Central memory CD8-positive, alpha-beta T cell (primary cell): ENCODE results near the gene VAMP8.

ENCODE experiments used
- ATAC-seq: fragments of 150-1000 bp; cut with Tn5 transposase; replicated peaks from 2 replicates; pipeline ENCODE4 v1.10.0; 2022; ENCODE audit warnings: mild to moderate bottlenecking, moderate FRiP score, moderate number of reproducible peaks; ENCODE audit not compliant: poor library complexity, severe bottlenecking; ENCODE audit errors: extremely low read depth
- DNase-seq, 2 donors: peaks; one replicate each; pipeline ENCODE4 v3.0.0; 2021; ENCODE audit warnings: low spot score in 2 of 2
- H3K27ac Mint-ChIP-seq: one replicate; pipeline ENCODE4 v1.8.0; 2022; ENCODE audit warnings: low read depth, mild to moderate bottlenecking, moderate library complexity, mixed read lengths
- H3K27me3 Mint-ChIP-seq: one replicate; pipeline ENCODE4 v1.8.0; 2022; ENCODE audit warnings: mixed read lengths
- H3K36me3 Mint-ChIP-seq: one replicate; pipeline ENCODE4 v1.8.0; 2022; ENCODE audit warnings: mild to moderate bottlenecking, moderate library complexity, mixed read lengths; ENCODE audit not compliant: insufficient read depth
- H3K4me1 Mint-ChIP-seq: one replicate; pipeline ENCODE4 v1.8.0; 2022; ENCODE audit warnings: mixed read lengths
- H3K4me3 Mint-ChIP-seq: one replicate; pipeline ENCODE4 v1.8.0; 2022; ENCODE audit warnings: mild to moderate bottlenecking, moderate library complexity, mixed read lengths
- H3K9me3 Mint-ChIP-seq: one replicate; pipeline ENCODE4 v1.8.0; 2022; ENCODE audit warnings: mixed read lengths

VAMP8 gene

DNA sequence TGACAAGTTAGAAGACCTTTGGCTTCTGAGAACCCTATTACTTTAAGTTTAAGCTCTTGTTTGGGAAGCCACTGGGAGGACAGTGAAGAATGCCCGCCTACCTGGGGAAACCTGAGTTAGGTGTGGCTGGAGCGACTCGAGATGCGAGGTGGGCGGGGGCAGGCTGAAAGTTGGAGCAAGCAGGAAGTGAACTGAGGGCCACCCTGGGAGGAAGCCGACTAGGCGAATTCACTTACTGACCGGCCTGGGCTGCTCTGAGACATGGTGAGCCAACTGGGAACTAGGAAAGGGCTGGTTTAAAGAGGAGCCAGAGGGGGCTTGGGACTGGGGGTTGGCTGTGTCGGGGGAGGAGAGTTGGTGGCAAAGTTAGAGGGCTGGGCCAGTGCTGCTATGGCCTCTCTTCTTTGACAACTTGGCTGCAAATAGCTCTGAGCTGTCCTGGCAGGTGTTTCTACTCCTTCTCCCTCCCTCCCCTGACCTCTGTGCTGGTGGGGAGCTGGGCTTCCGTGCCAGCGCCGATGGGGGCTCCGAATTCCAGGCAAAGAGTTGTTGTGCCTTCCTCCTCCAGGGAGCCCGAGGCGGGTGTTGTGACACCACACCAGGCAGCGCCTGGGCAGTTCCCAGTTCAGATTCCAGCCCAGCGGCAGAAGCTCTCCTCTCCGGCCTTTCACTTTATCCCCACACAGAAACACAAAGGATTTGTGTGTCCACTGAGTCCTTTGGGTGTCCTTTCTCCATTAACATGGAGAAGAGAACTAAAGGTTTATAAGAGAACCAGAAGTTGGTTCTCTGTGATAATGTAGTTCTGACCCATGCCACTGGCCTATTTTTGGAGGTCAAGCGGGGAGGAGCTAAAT lies at the start of gene VAMP8:
VAMP8 (plus strand) TSS at position 201 of the 857 bp plus-strand sequence; CDS start at position 262, 61 bp downstream.
- peaks cover 27% of the 10 kb centered on the region for H3K36me3 Mint-ChIP-seq
- DNase-seq (peak in 1 of 2 donors; percentile 34), ATAC-seq (peak; percentile 71)
- peak within 1 kb of the TSS; percentile 94 for H3K27ac Mint-ChIP-seq
- peak within 1 kb of the TSS; percentile 95 for H3K4me3 Mint-ChIP-seq
- no peaks in the 10 kb centered on the region for H3K27me3 Mint-ChIP-seq
- peaks cover 38% of the 10 kb centered on the region for H3K4me1 Mint-ChIP-seq
- H3K9me3 Mint-ChIP-seq: no peaks in the 10 kb centered on the region

DNA sequence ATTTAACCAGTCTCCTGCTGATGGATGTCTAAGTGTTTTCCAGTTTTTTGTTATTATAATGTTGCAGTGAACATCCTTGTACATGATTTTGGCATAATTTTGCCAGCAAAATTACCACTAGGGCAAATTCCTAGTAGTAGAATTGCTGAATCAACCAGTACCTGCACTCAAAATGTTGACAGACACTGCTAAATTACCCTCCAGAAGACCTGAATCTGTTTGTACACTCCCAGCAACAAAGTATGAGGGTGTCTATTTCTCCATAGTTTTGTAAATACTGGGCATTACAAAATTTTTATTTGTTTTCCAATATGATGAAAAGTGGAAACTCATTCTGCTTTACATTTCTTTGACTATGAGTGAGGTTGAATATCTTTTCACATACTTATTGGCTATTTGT lies 49.6 kb upstream of the VAMP8 start:
- Mint-ChIP-seq H3K4me1 (no peaks in the 10 kb centered on the region), H3K36me3 (peaks cover 1% of the 10 kb centered on the region), H3K4me3 (no peak overlapping the region), H3K27ac (no peak overlapping the region), H3K27me3 (peaks cover 34% of the 10 kb centered on the region), H3K9me3 (no peaks in the 10 kb centered on the region)
- ATAC-seq (no peak), DNase-seq (no peak)

DNA sequence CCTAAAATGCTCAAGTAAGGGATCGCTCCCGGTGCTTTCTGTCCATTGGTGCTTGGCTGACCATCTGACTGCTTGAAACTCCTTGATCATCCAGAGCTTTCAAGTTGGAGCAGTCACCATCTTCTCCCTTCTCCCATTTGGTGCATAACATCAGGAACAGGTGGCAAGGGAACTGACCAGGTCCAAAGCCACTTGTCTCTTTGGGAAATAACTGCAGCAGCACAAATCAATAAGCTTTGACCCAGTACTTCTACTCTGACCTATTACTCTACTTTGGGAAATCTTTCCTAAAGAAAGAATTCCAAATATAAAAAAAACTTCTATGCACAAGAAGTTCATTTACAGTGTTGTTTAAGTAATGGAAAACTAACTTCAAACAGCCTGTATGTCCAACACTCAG lies 49.0 kb upstream of the VAMP8 start:
- Mint-ChIP-seq H3K36me3 (peaks cover 1% of the 10 kb centered on the region), H3K27me3 (peaks cover 34% of the 10 kb centered on the region), H3K4me3 (no peak overlapping the region), H3K27ac (no peak overlapping the region), H3K4me1 (no peaks in the 10 kb centered on the region), H3K9me3 (no peaks in the 10 kb centered on the region)
- ATAC-seq (no peak), DNase-seq (no peak)

DNA sequence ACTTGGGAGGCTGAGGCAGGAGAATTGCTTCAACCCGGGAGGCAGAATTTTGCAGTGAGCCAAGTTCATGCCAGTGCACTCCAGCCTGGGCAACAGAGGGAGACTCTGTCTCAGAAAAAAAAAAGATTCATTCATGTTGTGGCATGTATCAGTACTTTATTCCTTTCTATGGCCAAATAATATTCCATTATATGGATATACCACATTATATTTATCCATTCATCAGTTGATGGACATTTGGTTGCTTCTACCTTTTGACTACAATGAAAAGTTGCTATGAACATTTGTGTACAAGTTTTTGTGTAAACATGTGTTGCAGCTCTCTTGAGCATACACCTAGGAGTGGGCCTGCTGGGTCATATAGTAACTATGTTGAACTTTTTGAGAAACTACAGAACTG lies 47.6 kb upstream of the VAMP8 start:
- Mint-ChIP-seq H3K9me3 (no peaks in the 10 kb centered on the region), H3K27ac (no peak overlapping the region), H3K36me3 (peaks cover 1% of the 10 kb centered on the region), H3K27me3 (peaks cover 34% of the 10 kb centered on the region), H3K4me3 (no peak overlapping the region), H3K4me1 (no peaks in the 10 kb centered on the region)
- no peak for ATAC-seq
- no peak for DNase-seq

DNA sequence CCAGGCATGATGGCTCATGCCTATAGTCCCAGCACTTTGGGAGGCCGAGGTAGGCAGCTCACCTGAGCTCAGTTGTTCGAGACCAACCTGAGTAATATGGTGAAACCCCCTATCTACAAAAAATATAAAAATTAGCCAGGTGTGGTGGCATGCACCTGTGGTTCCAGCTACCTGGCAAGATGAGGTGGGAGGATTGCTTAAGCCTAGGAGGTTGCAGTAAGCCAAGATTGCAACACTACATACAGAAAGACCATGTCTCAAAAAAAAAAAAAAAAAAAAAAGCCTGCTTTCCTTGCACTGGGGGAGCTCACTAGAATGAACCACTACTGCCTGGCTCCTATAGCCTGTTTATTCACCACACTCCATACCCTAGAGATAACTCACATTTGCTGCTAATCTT lies 45.8 kb upstream of the VAMP8 start:
- Mint-ChIP-seq H3K27me3 (peaks cover 29% of the 10 kb centered on the region), H3K4me1 (no peaks in the 10 kb centered on the region), H3K36me3 (peaks cover 4% of the 10 kb centered on the region), H3K9me3 (no peaks in the 10 kb centered on the region), H3K27ac (no peak overlapping the region), H3K4me3 (no peak overlapping the region)
- DNase-seq: no peak
- no peak for ATAC-seq

DNA sequence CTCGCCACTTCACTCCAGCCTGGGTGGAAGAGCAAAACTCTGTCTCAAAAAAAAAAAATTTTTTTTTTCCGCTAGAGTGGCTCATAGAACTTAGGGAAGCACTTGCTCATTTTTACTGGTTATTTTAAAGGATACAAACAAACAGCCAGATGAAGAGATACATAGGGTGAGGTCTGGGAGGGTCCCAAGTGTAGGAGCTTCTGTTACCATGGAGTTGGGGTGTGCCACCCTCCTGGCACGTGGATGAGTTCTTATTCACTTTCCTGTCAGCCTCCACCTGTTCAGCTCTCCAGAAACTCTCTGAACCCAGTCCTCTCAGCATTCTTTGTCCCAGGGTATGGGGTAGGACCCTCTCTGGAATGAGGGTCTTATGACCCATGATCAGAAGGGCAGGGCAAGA lies 43.3 kb upstream of the VAMP8 start:
- Mint-ChIP-seq H3K27me3 (peaks cover 4% of the 10 kb centered on the region), H3K9me3 (no peaks in the 10 kb centered on the region), H3K4me1 (peaks cover 10% of the 10 kb centered on the region), H3K4me3 (no peak overlapping the region), H3K36me3 (peaks cover 15% of the 10 kb centered on the region), H3K27ac (no peak overlapping the region)
- DNase-seq: no peak
- no peak for ATAC-seq

DNA sequence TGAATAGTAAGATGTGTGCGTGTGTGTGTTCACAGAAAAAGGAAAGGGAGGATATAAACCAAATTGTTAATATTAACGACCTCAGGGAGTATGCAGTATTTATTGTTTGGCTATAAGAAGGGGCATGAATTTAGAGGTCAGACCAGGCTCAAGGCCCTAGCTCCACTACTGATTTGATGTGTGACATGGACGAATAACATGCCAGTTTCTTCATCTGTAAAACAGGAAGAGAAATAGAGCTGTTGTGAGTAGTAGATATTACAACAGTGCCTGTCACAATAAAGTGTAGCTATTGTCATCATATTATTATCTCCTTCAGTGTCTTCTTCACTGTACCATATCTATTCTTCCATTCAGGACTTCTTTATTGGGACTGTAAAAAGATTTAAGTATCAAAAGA lies 42.5 kb upstream of the VAMP8 start:
- peaks cover 21% of the 10 kb centered on the region for H3K36me3 Mint-ChIP-seq
- H3K4me1 Mint-ChIP-seq: peaks cover 12% of the 10 kb centered on the region
- H3K27ac Mint-ChIP-seq: no peak overlapping the region
- DNase-seq (no peak), ATAC-seq (no peak)
- no peak overlapping the region for H3K4me3 Mint-ChIP-seq
- no peaks in the 10 kb centered on the region for H3K27me3 Mint-ChIP-seq
- no peaks in the 10 kb centered on the region for H3K9me3 Mint-ChIP-seq

DNA sequence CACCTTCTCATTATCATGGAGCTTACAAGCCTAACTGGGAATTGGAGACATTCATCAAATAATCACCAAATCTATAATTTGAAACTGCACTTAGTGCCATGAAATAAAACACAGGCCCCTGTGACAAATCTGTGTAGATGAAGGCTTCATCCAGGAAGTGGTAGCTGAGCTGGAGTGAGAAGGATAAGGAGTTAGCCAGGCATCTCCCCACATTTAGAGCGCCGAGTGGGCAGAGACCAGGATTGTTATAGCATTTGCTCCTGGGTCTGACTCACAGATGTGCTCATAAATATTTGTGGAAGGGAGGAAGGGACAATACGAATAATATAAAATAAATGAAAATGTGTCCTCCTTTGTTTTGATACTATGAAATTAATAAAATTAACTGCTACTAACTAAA lies 40.9 kb upstream of the VAMP8 start:
- H3K27ac Mint-ChIP-seq: peak overlapping the region; percentile 84
- no peak for ATAC-seq
- no peaks in the 10 kb centered on the region for H3K27me3 Mint-ChIP-seq
- H3K36me3 Mint-ChIP-seq: peaks cover 28% of the 10 kb centered on the region
- no peak for DNase-seq
- H3K4me1 Mint-ChIP-seq: peaks cover 28% of the 10 kb centered on the region
- no peaks in the 10 kb centered on the region for H3K9me3 Mint-ChIP-seq
- H3K4me3 Mint-ChIP-seq: no peak overlapping the region

DNA sequence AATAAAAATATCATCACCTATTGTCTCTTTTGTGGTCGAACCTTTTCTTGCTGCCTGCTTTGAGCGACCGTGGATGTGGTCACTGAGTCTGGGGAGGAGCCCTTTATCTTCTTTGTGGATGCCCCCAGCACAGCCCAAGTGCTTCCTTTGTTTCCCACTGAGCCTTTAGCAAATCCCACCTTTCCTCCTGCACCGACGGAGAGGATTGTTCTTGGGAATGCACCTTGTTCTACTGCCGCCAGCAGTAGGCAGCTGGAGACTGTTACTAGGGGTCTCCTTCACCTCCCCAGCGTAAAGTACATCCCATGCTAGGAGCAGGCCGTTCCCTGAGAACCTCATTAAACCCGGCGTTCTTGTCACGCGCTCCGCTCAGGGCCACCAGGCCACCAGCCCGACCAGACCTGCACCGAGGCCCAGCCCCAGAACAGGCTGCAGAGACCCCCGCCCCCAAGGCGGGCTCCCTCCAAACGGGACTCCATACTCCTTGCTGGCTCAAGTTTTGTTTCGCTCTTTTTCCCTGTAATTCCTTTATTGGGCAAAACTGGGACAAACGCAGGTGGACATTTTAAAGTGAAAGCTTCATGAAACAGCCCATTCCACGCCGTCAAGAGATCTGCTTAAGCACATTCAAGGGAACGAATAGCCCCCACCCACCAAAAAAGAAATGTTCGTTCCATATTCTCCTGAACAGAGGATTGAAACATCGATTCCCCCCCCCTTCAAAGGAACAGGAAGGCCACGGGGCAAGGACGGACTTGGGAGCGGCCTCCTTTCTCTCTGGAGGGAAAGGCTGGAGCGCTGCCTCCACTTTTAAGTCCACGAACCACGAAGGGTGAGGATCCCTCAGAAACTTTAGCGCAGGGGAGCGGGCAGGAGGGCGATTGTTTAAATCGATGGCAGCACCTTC lies 39.5 kb upstream of the VAMP8 start:
- H3K36me3 Mint-ChIP-seq: peaks cover 40% of the 10 kb centered on the region
- H3K4me1 Mint-ChIP-seq: peaks cover 36% of the 10 kb centered on the region
- no peaks in the 10 kb centered on the region for H3K9me3 Mint-ChIP-seq
- peak overlapping the region; percentile 89 for H3K4me3 Mint-ChIP-seq
- no peak for DNase-seq
- H3K27me3 Mint-ChIP-seq: no peaks in the 10 kb centered on the region
- ATAC-seq: no peak
- peak overlapping the region; percentile 89 for H3K27ac Mint-ChIP-seq

DNA sequence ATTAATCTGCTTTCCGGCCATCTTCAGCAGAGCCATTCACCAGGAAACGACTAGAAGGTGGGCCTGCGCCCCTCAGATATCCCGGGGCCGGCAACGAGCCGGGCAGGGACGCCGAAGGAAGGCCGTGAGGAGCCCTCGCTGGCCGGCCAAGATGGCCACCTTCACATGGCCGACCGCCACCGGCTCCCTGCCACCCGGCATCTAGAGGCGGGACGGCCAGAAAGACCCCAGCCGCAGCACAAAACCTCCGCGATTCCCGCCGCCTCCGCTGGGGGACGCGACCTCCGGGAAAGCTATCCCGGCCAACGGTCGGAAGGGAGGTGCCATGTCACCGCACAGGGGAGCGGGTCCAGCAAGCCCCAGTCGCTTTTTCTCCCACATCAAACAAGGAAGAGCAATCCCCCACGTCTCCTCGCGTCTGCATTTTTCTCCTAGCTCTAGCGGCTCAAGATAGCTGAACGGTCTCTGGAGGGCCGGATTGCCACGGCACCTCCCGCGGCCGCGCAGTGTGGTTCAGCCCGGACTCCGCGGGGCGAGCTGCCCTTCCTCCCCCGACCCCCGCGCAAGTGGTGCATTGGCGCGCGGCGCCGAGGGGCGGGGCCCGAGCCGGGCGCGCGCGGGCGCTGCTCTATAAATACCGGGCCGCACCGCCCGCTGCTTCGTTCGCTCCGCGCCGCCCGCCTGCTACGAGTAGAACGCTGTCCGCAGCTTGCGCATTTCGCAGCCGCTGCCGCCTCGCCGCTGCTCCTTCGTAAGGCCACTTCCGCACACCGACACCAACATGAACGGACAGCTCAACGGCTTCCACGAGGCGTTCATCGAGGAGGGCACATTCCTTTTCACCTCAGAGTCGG lies 38.7 kb upstream of the VAMP8 start, which contains the start of gene MAT2A:
MAT2A (plus strand) TSS at position 662 of the 854 bp plus-strand sequence; CDS start at position 782, 120 bp downstream.
- H3K27me3 Mint-ChIP-seq: no peaks in the 10 kb centered on the region
- peak within 1 kb of the TSS; percentile 89 for H3K4me3 Mint-ChIP-seq
- peaks cover 36% of the 10 kb centered on the region for H3K4me1 Mint-ChIP-seq
- DNase-seq (peak; percentile 74 to 76), ATAC-seq (peak; percentile 72)
- no peaks in the 10 kb centered on the region for H3K9me3 Mint-ChIP-seq
- H3K36me3 Mint-ChIP-seq: peaks cover 46% of the 10 kb centered on the region
- peak within 1 kb of the TSS; percentile 89 for H3K27ac Mint-ChIP-seq

DNA sequence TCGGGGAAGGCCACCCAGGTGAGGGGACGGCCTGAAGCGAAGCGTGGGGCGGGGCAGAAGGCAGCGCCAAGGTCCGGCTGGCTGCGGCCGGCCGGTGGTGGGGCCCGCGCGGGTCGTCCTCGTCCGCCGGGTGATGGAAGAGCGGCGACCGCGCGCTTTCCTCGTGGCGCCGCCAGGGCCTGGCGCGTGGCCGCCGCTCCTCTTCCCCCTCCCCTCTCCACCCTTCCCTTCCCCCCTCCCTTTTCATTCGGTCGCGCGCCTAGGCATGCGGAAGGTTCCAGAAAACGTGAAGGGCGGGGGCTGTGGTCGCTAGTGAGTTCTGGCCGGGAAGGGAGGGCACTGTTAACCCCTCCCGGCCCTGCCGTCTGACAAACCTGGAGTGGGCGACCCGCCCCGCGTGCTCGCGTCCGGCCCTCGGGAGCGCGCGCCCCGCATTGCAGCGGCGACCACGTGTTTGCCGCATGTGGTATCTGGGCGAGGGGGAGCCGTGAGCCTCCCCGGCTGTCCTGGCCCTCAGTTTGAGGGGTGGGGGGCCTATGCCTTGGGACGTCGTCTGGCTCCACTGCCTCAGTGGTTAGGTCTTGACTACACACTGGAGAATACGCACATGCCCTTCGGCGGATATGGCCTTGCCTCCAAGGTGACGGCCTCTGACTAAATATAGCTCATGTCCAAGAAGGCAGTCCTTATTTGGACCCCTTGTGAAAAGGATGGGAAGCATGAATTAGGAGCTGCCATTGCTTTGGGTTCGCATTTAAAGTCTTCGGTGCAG lies 37.8 kb upstream of the VAMP8 start:
- peak overlapping the region; percentile 89 for H3K4me3 Mint-ChIP-seq
- no peaks in the 10 kb centered on the region for H3K27me3 Mint-ChIP-seq
- ATAC-seq: peak; percentile 66
- DNase-seq: peak; percentile 41 to 49
- no peaks in the 10 kb centered on the region for H3K9me3 Mint-ChIP-seq
- peaks cover 54% of the 10 kb centered on the region for H3K36me3 Mint-ChIP-seq
- H3K4me1 Mint-ChIP-seq: peaks cover 42% of the 10 kb centered on the region
- peak overlapping the region; percentile 89 for H3K27ac Mint-ChIP-seq
